CD4-positive, alpha-beta T cell (primary cell): ENCODE data around the gene PFDN1. TPM values are rescaled to one million over a fixed set of nuclear protein-coding genes. Genes with fewer than 3 reads are reported as not detected.

Experiments used
- ATAC-seq: fragments of 200-7000 bp; cut with Tn5 transposase; one replicate; pipeline ENCODE4 v1.10.0; 2022; ENCODE audit warnings: mild to moderate bottlenecking; ENCODE audit not compliant: poor library complexity
- CTCF ChIA-PET: fragments of 350-600 bp; sonication (Branson Sonifier 250); formaldehyde crosslinking; loops from one replicate; lab custom pipeline; 2021; ENCODE audit warnings: antibody characterized with exemption, inconsistent platforms; lab: Charles Lee
- POLR2A ChIA-PET: fragments of 350-600 bp; sonication (Branson Sonifier 250); formaldehyde crosslinking; loops from one replicate; lab custom pipeline; 2021; ENCODE audit warnings: antibody characterized with exemption, inconsistent platforms; lab: Charles Lee
- DNase-seq, 14 experiments: peaks; one replicate each; pipeline ENCODE4 v3.0.0-alpha.2; 2013 to 2020; ENCODE audit warnings: mixed read lengths in 2 of 14
- H3K27ac ChIP-seq, 2 donors: one replicate each; pipeline versions ENCODE4 v1.5.1 to v1.7.0; 2013; ENCODE audit warnings: low read length in 2 of 2, low read depth in 1 of 2, mild to moderate bottlenecking in 1 of 2
- H3K27me3 ChIP-seq, 2 experiments: 1 replicate in 1 of 2; 2 replicates in 1 of 2; pipeline versions ENCODE4 v1.6.1 to v1.7.0; 2013; ENCODE audit warnings: low read length in 2 of 2, control low read depth in 1 of 2, mild to moderate bottlenecking in 1 of 2, moderate library complexity in 1 of 2; ENCODE audit not compliant: insufficient read depth in 2 of 2, control insufficient read depth in 1 of 2
- H3K36me3 ChIP-seq: one replicate; pipeline ENCODE4 v1.6.1; 2013; ENCODE audit warnings: low read length, control low read depth; ENCODE audit not compliant: insufficient read depth
- H3K4me1 ChIP-seq: one replicate; pipeline ENCODE4 v1.6.1; 2013; ENCODE audit warnings: low read length, control low read depth; ENCODE audit not compliant: insufficient read depth
- H3K4me3 ChIP-seq: one replicate; pipeline ENCODE4 v1.5.1; 2013; ENCODE audit warnings: mild to moderate bottlenecking, low read length, moderate library complexity
- H3K9me3 ChIP-seq, 2 experiments: 1 replicate in 1 of 2; 2 replicates in 1 of 2; pipeline versions ENCODE4 v1.6.1 to v1.7.0; 2013; ENCODE audit warnings: low read length in 2 of 2, mild to moderate bottlenecking in 2 of 2, control low read depth in 1 of 2, moderate library complexity in 1 of 2; ENCODE audit not compliant: control insufficient read depth in 1 of 2, insufficient read depth in 1 of 2
- H3K27ac Mint-ChIP-seq: one replicate; pipeline ENCODE4 v1.8.0; 2020; ENCODE audit warnings: mixed read lengths
- H3K27me3 Mint-ChIP-seq: one replicate; pipeline ENCODE4 v1.8.0; 2021; ENCODE audit warnings: mixed read lengths
- H3K36me3 Mint-ChIP-seq: one replicate; pipeline ENCODE4 v1.8.0; 2021; ENCODE audit warnings: low read depth, mixed read lengths
- H3K4me1 Mint-ChIP-seq: one replicate; pipeline ENCODE4 v1.8.0; 2021; ENCODE audit warnings: low read depth, mixed read lengths
- H3K4me3 Mint-ChIP-seq: one replicate; pipeline ENCODE4 v1.8.0; 2020; ENCODE audit warnings: mild to moderate bottlenecking, mixed read lengths
- H3K9me3 Mint-ChIP-seq: one replicate; pipeline ENCODE4 v1.8.0; 2020; ENCODE audit warnings: mixed read lengths
- intact Hi-C, 2 experiments: fragments of 100-400 bp; cut with DNase I in 1 of 2; cut with micrococcal nuclease in 1 of 2; formaldehyde crosslinking; loops; one replicate each; pipeline versions ENCODE4 v1.15.1 to v1.9.0; 2023 to 2025; cut with DNase I, micrococcal nuclease
- total RNA-seq, 174 experiments: library from RNA in 2 of 174; stranded (reverse) in 2 of 174; gene quantifications; one replicate each; pipeline ENCODE4 v1.2.3 and lab custom pipeline; 2021 to 2026
- TF ChIP-seq, protein P1 (sequence below): fragments of 200-600 bp; IDR thresholded peaks from one replicate; pipeline ENCODE4 v1.8.0; 2022; ENCODE audit warnings: antibody characterized with exemption, mild to moderate bottlenecking

The PFDN1 gene
- total RNA-seq, 2 experiments from 2014 or later: 21.3 to 22.0 TPM

DNA sequence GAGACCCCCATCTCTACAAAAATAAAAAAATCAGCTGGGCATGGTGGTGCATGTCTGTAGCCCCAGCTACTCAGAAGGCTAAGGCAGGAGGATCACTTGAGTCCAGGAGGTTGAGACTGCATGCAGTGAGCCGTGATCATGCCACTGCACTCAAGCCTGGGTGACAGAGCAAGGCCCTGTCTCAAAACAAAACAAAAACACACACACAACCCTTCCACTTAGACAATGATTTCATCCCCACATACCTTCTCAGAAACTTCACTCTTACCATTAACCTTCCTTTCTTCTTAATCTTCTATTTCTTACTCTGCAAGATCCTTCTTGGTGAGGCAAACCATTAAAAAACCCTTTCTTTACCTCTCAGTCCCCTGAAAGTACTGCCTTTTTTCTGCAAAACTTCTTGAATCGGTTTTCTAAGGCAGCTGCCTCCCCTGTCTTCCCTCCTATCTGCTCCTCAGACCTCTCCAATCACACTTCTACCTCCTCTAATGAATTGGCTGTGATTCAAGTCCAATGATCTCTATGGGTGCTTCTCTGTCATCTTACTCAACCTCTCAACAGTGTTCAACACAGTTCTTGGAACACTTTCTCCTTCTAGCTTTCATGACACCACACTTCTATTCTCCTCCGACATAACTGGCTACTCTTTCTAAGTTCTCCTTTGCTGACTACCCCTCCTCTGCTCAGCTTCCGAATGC, 47.3 kb downstream of the PFDN1 start:
- TF ChIP-seq, protein P1, sequence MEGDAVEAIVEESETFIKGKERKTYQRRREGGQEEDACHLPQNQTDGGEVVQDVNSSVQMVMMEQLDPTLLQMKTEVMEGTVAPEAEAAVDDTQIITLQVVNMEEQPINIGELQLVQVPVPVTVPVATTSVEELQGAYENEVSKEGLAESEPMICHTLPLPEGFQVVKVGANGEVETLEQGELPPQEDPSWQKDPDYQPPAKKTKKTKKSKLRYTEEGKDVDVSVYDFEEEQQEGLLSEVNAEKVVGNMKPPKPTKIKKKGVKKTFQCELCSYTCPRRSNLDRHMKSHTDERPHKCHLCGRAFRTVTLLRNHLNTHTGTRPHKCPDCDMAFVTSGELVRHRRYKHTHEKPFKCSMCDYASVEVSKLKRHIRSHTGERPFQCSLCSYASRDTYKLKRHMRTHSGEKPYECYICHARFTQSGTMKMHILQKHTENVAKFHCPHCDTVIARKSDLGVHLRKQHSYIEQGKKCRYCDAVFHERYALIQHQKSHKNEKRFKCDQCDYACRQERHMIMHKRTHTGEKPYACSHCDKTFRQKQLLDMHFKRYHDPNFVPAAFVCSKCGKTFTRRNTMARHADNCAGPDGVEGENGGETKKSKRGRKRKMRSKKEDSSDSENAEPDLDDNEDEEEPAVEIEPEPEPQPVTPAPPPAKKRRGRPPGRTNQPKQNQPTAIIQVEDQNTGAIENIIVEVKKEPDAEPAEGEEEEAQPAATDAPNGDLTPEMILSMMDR: no peak
- H3K4me3 ChIP-seq: no peak overlapping the region
- H3K27me3 Mint-ChIP-seq: no peaks in the 10 kb centered on the region
- ATAC-seq (no peak), DNase-seq (no peak)
- no peaks in the 10 kb centered on the region for H3K9me3 Mint-ChIP-seq
- intact Hi-C loops: no loop called here
- H3K27ac ChIP-seq: no peak overlapping the region
- H3K4me3 Mint-ChIP-seq: no peak overlapping the region
- no peaks in the 10 kb centered on the region for H3K36me3 ChIP-seq
- H3K27ac Mint-ChIP-seq: no peak overlapping the region
- H3K4me1 ChIP-seq: peaks cover 54% of the 10 kb centered on the region
- peaks cover 56% of the 10 kb centered on the region for H3K4me1 Mint-ChIP-seq
- H3K27me3 ChIP-seq: no peaks in the 10 kb centered on the region
- POLR2A ChIA-PET: interaction anchor here (0.9 to 1.5 kb wide), 2 partner anchors 11 kb away, joined by 3 read pairs; no protein-coding TSS in a partner anchor
- H3K9me3 ChIP-seq: no peaks in the 10 kb centered on the region
- H3K36me3 Mint-ChIP-seq: peaks cover 25% of the 10 kb centered on the region
- CTCF ChIA-PET: interaction anchor here (3.6 kb wide), 1 partner anchor 11 kb away, joined by 17 read pairs; no protein-coding TSS in a partner anchor

DNA sequence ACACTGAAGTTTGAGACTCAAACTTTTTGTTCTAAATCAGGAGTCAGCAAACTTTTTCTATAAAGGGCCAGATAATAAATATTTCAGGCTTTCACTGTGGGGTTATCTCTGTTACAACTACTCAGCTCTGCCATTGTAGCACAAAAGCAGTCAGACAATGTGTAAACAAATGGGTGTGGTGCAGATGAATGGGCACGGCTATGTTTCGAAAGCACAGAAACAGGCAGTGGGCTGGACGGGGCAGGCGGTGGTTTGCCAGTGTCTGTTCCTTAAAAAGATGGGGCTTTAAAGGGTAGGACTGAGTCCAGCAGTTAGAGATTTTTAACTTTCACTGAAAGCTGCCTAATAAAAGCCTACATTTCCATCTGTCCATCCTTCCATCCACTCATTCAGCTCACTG, 48.9 kb downstream of the PFDN1 start:
- peaks cover 62% of the 10 kb centered on the region for H3K4me1 Mint-ChIP-seq
- H3K4me3 Mint-ChIP-seq: no peak overlapping the region

DNA sequence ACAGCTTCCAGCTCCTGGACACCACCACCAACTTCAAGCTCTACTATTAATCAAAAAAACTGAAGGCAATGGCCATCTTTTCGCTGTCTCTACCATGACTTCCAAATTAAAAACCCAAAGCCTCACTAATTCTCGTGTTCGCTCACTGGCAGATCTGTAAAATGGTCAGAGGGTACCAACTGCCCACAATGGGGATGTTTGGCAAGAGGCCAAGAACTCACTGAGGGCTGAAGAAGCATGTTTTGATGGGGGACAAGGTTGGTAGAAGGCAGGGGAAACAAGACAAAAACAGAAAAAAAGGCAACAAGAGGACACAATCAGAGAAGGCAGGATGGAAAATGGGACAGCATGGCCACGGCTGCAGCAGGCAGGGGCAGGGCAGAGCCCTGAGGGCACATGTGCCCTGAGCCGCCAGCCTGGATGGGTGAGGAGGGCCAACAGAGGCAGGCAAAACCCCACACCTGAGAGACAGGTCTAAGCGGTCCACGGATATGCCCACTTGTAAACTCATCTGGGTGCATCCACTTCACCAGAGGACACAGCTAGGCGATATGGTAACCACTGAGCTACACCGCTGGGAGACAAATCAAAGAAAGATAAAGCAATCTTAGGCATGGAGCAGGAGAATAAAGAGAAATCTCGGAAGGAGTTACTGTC, 50.3 kb downstream of the PFDN1 start:
- Mint-ChIP-seq H3K27me3 (no peaks in the 10 kb centered on the region), H3K4me1 (peaks cover 51% of the 10 kb centered on the region), H3K4me3 (no peak overlapping the region), H3K9me3 (no peaks in the 10 kb centered on the region), H3K27ac (peak overlapping the region; percentile 70), H3K36me3 (peaks cover 9% of the 10 kb centered on the region)
- no peak for ATAC-seq
- ChIA-PET POLR2A (interaction anchor here (0.6 to 2.1 kb wide), 3 partner anchors 16 to 315 kb away, joined by 3 to 5 read pairs (median 3); partner anchors contain the start of gene PFDN1), CTCF (interaction anchor here (1.4 kb wide), 1 partner anchor 99 kb away, joined by 5 read pairs; no protein-coding TSS in a partner anchor)
- Histone ChIP-seq H3K27me3 (no peaks in the 10 kb centered on the region), H3K27ac (no peak overlapping the region), H3K9me3 (no peaks in the 10 kb centered on the region), H3K36me3 (no peaks in the 10 kb centered on the region), H3K4me1 (peaks cover 45% of the 10 kb centered on the region), H3K4me3 (no peak overlapping the region)
- intact Hi-C loops: no loop called here
- TF ChIP-seq, protein P1: no peak
- no peak for DNase-seq

More for the DNA sequence above, 48.9 kb downstream of the PFDN1 start:
- Histone ChIP-seq H3K4me1 (peaks cover 51% of the 10 kb centered on the region), H3K36me3 (no peaks in the 10 kb centered on the region), H3K9me3 (no peaks in the 10 kb centered on the region), H3K27ac (no peak overlapping the region), H3K4me3 (no peak overlapping the region), H3K27me3 (no peaks in the 10 kb centered on the region)
- POLR2A ChIA-PET: no interaction called here
- ATAC-seq (no peak), DNase-seq (peak in 3 of 14 experiments; percentile 32 to 47 (median 47))
- no peaks in the 10 kb centered on the region for H3K9me3 Mint-ChIP-seq
- TF ChIP-seq, protein P1: no peak
- CTCF ChIA-PET: interaction anchor here (0.9 to 3.6 kb wide), 2 partner anchors 9 to 14 kb away, joined by 3 to 17 read pairs; no protein-coding TSS in a partner anchor
- H3K36me3 Mint-ChIP-seq: peaks cover 22% of the 10 kb centered on the region
- no peak overlapping the region for H3K27ac Mint-ChIP-seq
- no peaks in the 10 kb centered on the region for H3K27me3 Mint-ChIP-seq
- intact Hi-C loops: no loop called here
